Sigmoid colon (tissue), 7 donors: ENCODE data around the gene CLTCL1. TPM values are rescaled to one million over a fixed set of nuclear protein-coding genes. Genes with fewer than 3 reads are reported as not detected.

Source experiments
- DNase-seq: peaks from one replicate; pipeline ENCODE4 v3.0.0-alpha.2; 2019
- H3K27ac ChIP-seq, 4 donors: fragments of 200-600 bp; sonication (generic); one replicate each; pipeline ENCODE4 v1.5.1; 2016 to 2019; ENCODE audit warnings: mild to moderate bottlenecking in 1 of 4
- H3K27me3 ChIP-seq, 3 donors: fragments of 200-600 bp; sonication (generic); one replicate each; pipeline ENCODE4 v1.5.1; 2019; ENCODE audit warnings: mild to moderate bottlenecking in 1 of 3
- H3K36me3 ChIP-seq, 4 donors: fragments of 200-600 bp; sonication (generic); one replicate each; pipeline ENCODE4 v1.5.1; 2016 to 2019
- H3K4me1 ChIP-seq, 4 donors: fragments of 200-600 bp; sonication (generic); one replicate each; pipeline ENCODE4 v1.5.1; 2017 to 2019
- H3K4me3 ChIP-seq, 4 donors: fragments of 200-600 bp; sonication (generic); one replicate each; pipeline ENCODE4 v1.5.1; 2017 to 2019; ENCODE audit warnings: mild to moderate bottlenecking in 2 of 4, moderate library complexity in 1 of 4
- H3K9me3 ChIP-seq, 4 donors: fragments of 200-600 bp in 3 of 4; sonication (generic) in 3 of 4; one replicate each; pipeline versions ENCODE4 v1.5.1 to v1.6.1; 2013 to 2019
- CTCF ChIP-seq, 4 experiments: fragments of 450-650 bp in 3 of 4; fragments of 200-600 bp in 1 of 4; IDR thresholded peaks; one replicate each; pipeline ENCODE4 v1.5.1; 2016 to 2019; ENCODE audit warnings: antibody characterized with exemption in 4 of 4, mild to moderate bottlenecking in 3 of 4, moderate library complexity in 2 of 4
- EP300 ChIP-seq, 4 donors: sonication (generic); formaldehyde crosslinking; IDR thresholded peaks; one replicate each; pipeline ENCODE4 v1.6.1; 2017; ENCODE audit warnings: antibody characterized with exemption in 4 of 4
- POLR2A ChIP-seq, 2 donors: fragments of 450-650 bp; IDR thresholded peaks; one replicate each; pipeline ENCODE4 v1.6.1; 2016; ENCODE audit warnings: antibody characterized with exemption in 2 of 2, mild to moderate bottlenecking in 2 of 2, moderate library complexity in 2 of 2
- POLR2AphosphoS5 ChIP-seq, 4 donors: sonication (generic); formaldehyde crosslinking; IDR thresholded peaks; one replicate each; pipeline ENCODE4 v1.6.1; 2017; ENCODE audit warnings: antibody characterized with exemption in 4 of 4
- WGBS, 2 donors: extraction: QIAGEN DNeasy Blood & Tissue Kit; methylation state at CpG; one replicate each; pipeline ENCODE4 v1.1.7; 2013; 5-methylcytosine and 5-hydroxymethylcytosine counted together
- intact Hi-C: fragments of 100-400 bp; cut with DNase I; formaldehyde crosslinking; loops from one replicate; pipeline ENCODE4 v1.15.1; 2023
- polyA plus RNA-seq, 3 donors: library from polyadenylated mRNA; stranded (reverse); fragments of 200-250 nt; gene quantifications; one replicate each; pipeline ENCODE4 v1.2.3, GENCODE V29; 2013
- total RNA-seq, 4 donors: library from RNA; depleted of rRNA; stranded (reverse); fragments of >200 nt; gene quantifications; one replicate each; pipeline ENCODE4 v1.1.0, GENCODE V29; 2016
- donor health status: healthy with polysubstance abuse.
- donor health status: Bipolar disorder and iron deficiency.
- donor health status: healthy.

The CLTCL1 gene
- total and polyA plus RNA-seq, 7 donors, result 0.92 to 5.0 (median 2.4) TPM

- 96% methylated on average over 12 of the region's 12 CpGs for WGBS, 2 donors
- Histone ChIP-seq H3K4me3 (no peak overlapping the region), H3K27me3 (no peaks in the 10 kb centered on the region), H3K36me3 (no peaks in the 10 kb centered on the region), H3K9me3 (peaks cover 0 to 3% (median 0%) of the 10 kb centered on the region in 4 donors), H3K4me1 (no peaks in the 10 kb centered on the region), H3K27ac (no peak overlapping the region)
- intact Hi-C loops, result no loop called here
- DNase-seq, result no peak
- TF ChIP-seq EP300 (IDR thresholded peaks at IDR 0.05) (no peak), POLR2A (IDR thresholded peaks at IDR 0.05) (no peak), CTCF (IDR thresholded peaks at IDR 0.05) (no peak), POLR2AphosphoS5 (IDR thresholded peaks at IDR 0.05) (no peak)
Observed at GRCh38 chr22:19253143-19253542, 38.4 kb downstream of the CLTCL1 start.

- Histone ChIP-seq H3K27me3 (no peaks in the 10 kb centered on the region), H3K4me1 (no peaks in the 10 kb centered on the region), H3K36me3 (no peaks in the 10 kb centered on the region), H3K9me3 (no peaks in the 10 kb centered on the region), H3K4me3 (no peak overlapping the region), H3K27ac (no peak overlapping the region)
- WGBS, 2 donors, result 90 to 91% methylated on average over 10 of the region's 10 CpGs
- intact Hi-C loops, result no loop called here
- TF ChIP-seq EP300 (IDR thresholded peaks at IDR 0.05) (no peak), POLR2A (IDR thresholded peaks at IDR 0.05) (no peak), CTCF (IDR thresholded peaks at IDR 0.05) (no peak), POLR2AphosphoS5 (IDR thresholded peaks at IDR 0.05) (no peak)
- DNase-seq, result no peak
Observed at GRCh38 chr22:19244600-19245352, 46.7 kb downstream of the CLTCL1 start.

- Histone ChIP-seq H3K27ac (no peak overlapping the region), H3K9me3 (no peaks in the 10 kb centered on the region), H3K4me3 (no peak overlapping the region), H3K27me3 (no peaks in the 10 kb centered on the region), H3K36me3 (no peaks in the 10 kb centered on the region), H3K4me1 (no peaks in the 10 kb centered on the region)
- TF ChIP-seq POLR2AphosphoS5 (IDR thresholded peaks at IDR 0.05) (no peak), CTCF (IDR thresholded peaks at IDR 0.05) (no peak), POLR2A (IDR thresholded peaks at IDR 0.05) (no peak), EP300 (IDR thresholded peaks at IDR 0.05) (no peak)
- intact Hi-C loops, result no loop called here
- DNase-seq, result no peak
- WGBS, 2 donors, result 91 to 97% methylated on average over 4 of the region's 4 CpGs
Observed at GRCh38 chr22:19242699-19243098, 48.8 kb downstream of the CLTCL1 start.

- Histone ChIP-seq H3K27ac (no peak overlapping the region), H3K4me1 (no peaks in the 10 kb centered on the region), H3K36me3 (no peaks in the 10 kb centered on the region), H3K9me3 (no peaks in the 10 kb centered on the region), H3K4me3 (no peak overlapping the region), H3K27me3 (no peaks in the 10 kb centered on the region)
- DNase-seq, result no peak
- TF ChIP-seq POLR2A (IDR thresholded peaks at IDR 0.05), result no peak
- no peak for TF ChIP-seq CTCF (IDR thresholded peaks at IDR 0.05)
- no peak for TF ChIP-seq POLR2AphosphoS5 (IDR thresholded peaks at IDR 0.05)
- no peak for TF ChIP-seq EP300 (IDR thresholded peaks at IDR 0.05)
- WGBS, 2 donors, result 92 to 94% methylated on average over 6 of the region's 6 CpGs
- intact Hi-C loops, result no loop called here
Observed at GRCh38 chr22:19241593-19241906, 50.0 kb downstream of the CLTCL1 start.
